ENCODE data around the gene CRB2.

The CRB2 gene

GRCh38 chr9:123423311-123423640 is 67.3 kb downstream of the CRB2 start:
- TF ChIP-seq CTCF (IDR thresholded peaks at IDR 0.05): no peak

- TF ChIP-seq CTCF (IDR thresholded peaks at IDR 0.05): no peak
Observed at GRCh38 chr9:123424131-123424530, 68.1 kb downstream of the CRB2 start.

- no peak for TF ChIP-seq CTCF (IDR thresholded peaks at IDR 0.05)
Observed at GRCh38 chr9:123424552-123425225, 68.7 kb downstream of the CRB2 start.

GRCh38 chr9:123425261-123425821 is 69.3 kb downstream of the CRB2 start:
- no peak for TF ChIP-seq CTCF (IDR thresholded peaks at IDR 0.05)

- no peak for TF ChIP-seq CTCF (IDR thresholded peaks at IDR 0.05)
Observed at GRCh38 chr9:123425836-123426365, 69.9 kb downstream of the CRB2 start.

GRCh38 chr9:123426406-123426805 is 70.4 kb downstream of the CRB2 start:
- no peak for TF ChIP-seq CTCF (IDR thresholded peaks at IDR 0.05)

All from LNCAP (cell line).